ENCODE results near the gene GOLGA8B.

DNA sequence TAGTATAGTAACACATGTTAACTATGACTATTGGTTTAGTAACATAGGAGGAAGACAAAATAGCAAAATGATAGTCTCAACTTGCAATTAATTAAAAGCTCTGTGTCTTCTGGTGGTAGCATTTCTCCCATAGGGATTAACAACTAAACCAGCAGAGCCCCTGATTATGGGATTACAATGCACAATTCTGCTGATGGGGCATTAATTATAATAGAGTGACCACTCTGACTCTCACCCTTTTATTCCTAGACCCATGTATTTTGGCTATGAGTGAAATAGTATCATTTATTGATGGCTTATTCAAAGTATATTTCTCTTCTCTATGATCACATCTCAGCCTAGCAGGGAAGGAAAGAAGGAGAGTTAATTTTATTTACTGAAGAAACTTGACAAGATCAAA is 17.5 kb upstream of the GOLGA8B start:
- TF ChIP-seq L3MBTL2 (conservative IDR thresholded peaks at IDR 0.05) = no peak
- no peak for TF ChIP-seq ARNT (IDR thresholded peaks at IDR 0.05)
- no peak for TF ChIP-seq BHLHE40 (IDR thresholded peaks at IDR 0.05; ENCODE audit: borderline replicate concordance)
- no peak for TF ChIP-seq SP1 (IDR thresholded peaks at IDR 0.05)
- TF ChIP-seq FOXM1 (IDR thresholded peaks at IDR 0.05; ENCODE audit: borderline replicate concordance) = no peak
- no peak for TF ChIP-seq FOXA1 (IDR thresholded peaks at IDR 0.05)
- TF ChIP-seq ELF4 (IDR thresholded peaks at IDR 0.05) = no peak
- no peak for TF ChIP-seq SUZ12 (IDR thresholded peaks at IDR 0.05)
- TF ChIP-seq, protein P1, sequence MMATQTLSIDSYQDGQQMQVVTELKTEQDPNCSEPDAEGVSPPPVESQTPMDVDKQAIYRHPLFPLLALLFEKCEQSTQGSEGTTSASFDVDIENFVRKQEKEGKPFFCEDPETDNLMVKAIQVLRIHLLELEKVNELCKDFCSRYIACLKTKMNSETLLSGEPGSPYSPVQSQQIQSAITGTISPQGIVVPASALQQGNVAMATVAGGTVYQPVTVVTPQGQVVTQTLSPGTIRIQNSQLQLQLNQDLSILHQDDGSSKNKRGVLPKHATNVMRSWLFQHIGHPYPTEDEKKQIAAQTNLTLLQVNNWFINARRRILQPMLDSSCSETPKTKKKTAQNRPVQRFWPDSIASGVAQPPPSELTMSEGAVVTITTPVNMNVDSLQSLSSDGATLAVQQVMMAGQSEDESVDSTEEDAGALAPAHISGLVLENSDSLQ (IDR thresholded peaks at IDR 0.05) = no peak
- no peak for TF ChIP-seq CTBP1 (IDR thresholded peaks at IDR 0.05; ENCODE audit: borderline replicate concordance)
- TF ChIP-seq HDGF (IDR thresholded peaks at IDR 0.05; ENCODE audit: borderline replicate concordance) = no peak
- no peak for TF ChIP-seq FOXK2 (IDR thresholded peaks at IDR 0.05)
- TF ChIP-seq NFRKB (IDR thresholded peaks at IDR 0.05) = no peak
